CD14-positive monocyte (primary cell): ENCODE data around the gene MMP7. TPM values are rescaled to one million over a fixed set of nuclear protein-coding genes. Genes with fewer than 3 reads are reported as not detected.
A peak's percentile ranks its signal among the peaks of the same experiment; 100 is the strongest.

Experiments
- DNase-seq, 3 donors: peaks; one replicate each; pipeline ENCODE4 v3.0.0-alpha.2; 2011 to 2022
- H2AFZ ChIP-seq: 2 replicates; pipeline ENCODE4 v1.6.0; 2012; ENCODE audit warnings: mild to moderate bottlenecking, low read depth, low read length, inconsistent platforms; ENCODE audit not compliant: insufficient read depth, poor library complexity, severe bottlenecking
- H3K27ac ChIP-seq, 2 donors: 1 replicate in 1 of 2; 2 replicates in 1 of 2; pipeline ENCODE4 v1.5.1; 2012 to 2013; ENCODE audit warnings: low read length in 2 of 2, control low read depth in 1 of 2, inconsistent platforms in 1 of 2, low read depth in 1 of 2, mild to moderate bottlenecking in 1 of 2
- H3K27me3 ChIP-seq, 2 donors: one replicate each; pipeline versions ENCODE4 v1.6.0 to v1.6.1; 2011 to 2013; ENCODE audit warnings: low read length in 2 of 2; ENCODE audit not compliant: control insufficient read depth in 2 of 2, insufficient read depth in 2 of 2
- H3K36me3 ChIP-seq, 2 donors: replicated peaks in 1 of 2; 1 replicate in 1 of 2; 2 replicates in 1 of 2; pipeline versions ENCODE4 v1.5.1 to v1.6.1; 2012 to 2013; ENCODE audit warnings: low read length in 2 of 2, control low read depth in 1 of 2, inconsistent platforms in 1 of 2, mild to moderate bottlenecking in 1 of 2; ENCODE audit not compliant: insufficient read depth in 2 of 2, control insufficient read depth in 1 of 2
- H3K4me1 ChIP-seq, 2 donors: 1 replicate in 1 of 2; 2 replicates in 1 of 2; pipeline versions ENCODE4 v1.5.1 to v1.6.1; 2012 to 2013; ENCODE audit warnings: low read length in 2 of 2, control low read depth in 1 of 2, inconsistent platforms in 1 of 2, mild to moderate bottlenecking in 1 of 2, moderate library complexity in 1 of 2; ENCODE audit not compliant: insufficient read depth in 2 of 2, control insufficient read depth in 1 of 2
- H3K4me2 ChIP-seq: replicated peaks from 2 replicates; pipeline ENCODE3; 2012; ENCODE audit warnings: low read length, moderate library complexity, mild to moderate bottlenecking; ENCODE audit not compliant: poor library complexity, severe bottlenecking; ENCODE audit errors: extremely low read depth
- H3K4me3 ChIP-seq, 3 experiments: fragments of 200-600 bp in 1 of 3; sonication (generic) in 1 of 3; replicated peaks in 1 of 3; 1 replicate in 2 of 3; 2 replicates in 1 of 3; pipeline ENCODE4 v1.5.1; 2011 to 2013; ENCODE audit warnings: low read length in 3 of 3, mild to moderate bottlenecking in 3 of 3, control low read depth in 2 of 3, low read depth in 2 of 3, inconsistent platforms in 1 of 3, moderate library complexity in 1 of 3
- H3K79me2 ChIP-seq: 2 replicates; pipeline ENCODE4 v1.6.0; 2012; ENCODE audit warnings: mild to moderate bottlenecking, control low read depth, inconsistent platforms, low read length, moderate library complexity; ENCODE audit not compliant: insufficient read depth
- H3K9ac ChIP-seq: 2 replicates; pipeline ENCODE4 v1.6.0; 2017; ENCODE audit warnings: low read length, mild to moderate bottlenecking; ENCODE audit not compliant: insufficient read depth, poor library complexity, severe bottlenecking
- H3K9me3 ChIP-seq, 2 donors: replicated peaks in 1 of 2; 1 replicate in 1 of 2; 2 replicates in 1 of 2; pipeline versions ENCODE4 v1.5.1 to v1.6.1; 2012 to 2013; ENCODE audit warnings: low read length in 2 of 2, control low read depth in 1 of 2; ENCODE audit not compliant: control insufficient read depth in 1 of 2, insufficient read depth in 1 of 2
- H4K20me1 ChIP-seq: 2 replicates; pipeline ENCODE4 v1.6.0; 2012; ENCODE audit warnings: mild to moderate bottlenecking, low read length, control low read depth, moderate library complexity; ENCODE audit not compliant: insufficient read depth
- H3K27ac Mint-ChIP-seq, 7 donors: one replicate each; pipeline ENCODE4 v1.8.0; 2020; ENCODE audit warnings: mild to moderate bottlenecking in 7 of 7, mixed read lengths in 7 of 7, moderate library complexity in 6 of 7, inconsistent platforms in 2 of 7
- H3K27me3 Mint-ChIP-seq, 3 donors: one replicate each; pipeline ENCODE4 v1.8.0; 2021 to 2022; ENCODE audit warnings: low read depth in 3 of 3, mild to moderate bottlenecking in 3 of 3, mixed read lengths in 3 of 3, moderate library complexity in 3 of 3, inconsistent platforms in 1 of 3
- H3K36me3 Mint-ChIP-seq, 2 donors: one replicate each; pipeline ENCODE4 v1.8.0; 2020; ENCODE audit warnings: mixed read lengths in 2 of 2, inconsistent platforms in 1 of 2, mild to moderate bottlenecking in 1 of 2
- H3K4me1 Mint-ChIP-seq: one replicate; pipeline ENCODE4 v1.8.0; 2020; ENCODE audit warnings: mild to moderate bottlenecking, mixed read lengths
- H3K4me3 Mint-ChIP-seq, 2 donors: one replicate each; pipeline ENCODE4 v1.8.0; 2020; ENCODE audit warnings: mild to moderate bottlenecking in 2 of 2, mixed read lengths in 2 of 2, moderate library complexity in 1 of 2
- H3K9me3 Mint-ChIP-seq, 7 donors: one replicate each; pipeline ENCODE4 v1.8.0; 2020 to 2022; ENCODE audit warnings: mixed read lengths in 7 of 7, mild to moderate bottlenecking in 6 of 7, moderate library complexity in 6 of 7, inconsistent platforms in 2 of 7
- CTCF ChIP-seq: fragments of 200-600 bp; IDR thresholded peaks from one replicate; pipeline ENCODE4 v1.8.0; 2022; ENCODE audit warnings: antibody characterized with exemption, mild to moderate bottlenecking
- WGBS: methylation state at CpG from one replicate; pipeline ENCODE4 v1.1.5; 2013; ENCODE audit warnings: missing lambda C conversion rate; ENCODE audit not compliant: insufficient coverage; 5-methylcytosine and 5-hydroxymethylcytosine counted together
- intact Hi-C, 2 donors: fragments of 100-400 bp; cut with micrococcal nuclease; formaldehyde crosslinking; loops; one replicate each; pipeline versions ENCODE4 v1.15.0 to v1.15.1; 2023
- polyA plus RNA-seq, 3 donors: library from polyadenylated mRNA; depleted of rRNA in 1 of 3; unstranded in 2 of 3; stranded (reverse) in 1 of 3; fragments of 300-500 nt in 2 of 3; fragments of >200 nt in 1 of 3; fragmentation: Illumina TruSeq in 2 of 3; gene quantifications; 1 replicate in 2 of 3; 2 replicates in 1 of 3; pipeline ENCODE4 v1.2.3, GENCODE V29; 2012 to 2021

Gene MMP7
- polyA plus RNA-seq, 3 donors, result not detected

GRCh38 chr11:102577182-102577581 is 46.6 kb upstream of the MMP7 start:
- peak; percentile 66 to 83 (median 79) for DNase-seq
- H2AFZ ChIP-seq, result no peak overlapping the region

GRCh38 chr11:102576350-102576749 is 45.8 kb upstream of the MMP7 start:
- no peaks in the 10 kb centered on the region for H3K36me3 ChIP-seq
- intact Hi-C loops, result no loop called here
- Mint-ChIP-seq H3K27ac (no peak overlapping the region), H3K9me3 (peaks cover 0 to 4% (median 0%) of the 10 kb centered on the region in 7 donors), H3K4me1 (peaks cover 38% of the 10 kb centered on the region), H3K36me3 (peaks cover 0 to 2% of the 10 kb centered on the region in 2 donors), H3K4me3 (no peak overlapping the region), H3K27me3 (peaks cover 0 to 2% (median 0%) of the 10 kb centered on the region in 3 donors)
- H2AFZ ChIP-seq, result no peak overlapping the region
- TF ChIP-seq CTCF, result no peak
- no peaks in the 10 kb centered on the region for H3K27me3 ChIP-seq
- DNase-seq, result no peak
- no peaks in the 10 kb centered on the region for H3K79me2 ChIP-seq
- no peaks in the 10 kb centered on the region for H3K9me3 ChIP-seq
- H3K9ac ChIP-seq, result no peak overlapping the region
- no CpG with 5 or more reads among the region's 3 CpGs for whole genome bisulfite sequencing
- no peak overlapping the region for H3K4me3 ChIP-seq
- H3K4me2 ChIP-seq, result no peak overlapping the region
- no peaks in the 10 kb centered on the region for H4K20me1 ChIP-seq
- H3K27ac ChIP-seq, result no peak overlapping the region
- H3K4me1 ChIP-seq, result peaks cover 26 to 44% of the 10 kb centered on the region in 2 donors

More at GRCh38 chr11:102577182-102577581, 46.6 kb upstream of the MMP7 start:
- peak overlapping the region; percentile 4 for H3K4me2 ChIP-seq
- peak overlapping the region in 1 of 3 experiments; percentile 24 for H3K4me3 ChIP-seq
- intact Hi-C loops, result no loop called here
- Mint-ChIP-seq H3K27me3 (peaks cover 0 to 2% (median 0%) of the 10 kb centered on the region in 3 donors), H3K9me3 (peaks cover 0 to 2% (median 0%) of the 10 kb centered on the region in 7 donors), H3K4me1 (peaks cover 38% of the 10 kb centered on the region), H3K36me3 (peaks cover 0 to 2% of the 10 kb centered on the region in 2 donors), H3K4me3 (no peak overlapping the region), H3K27ac (peak overlapping the region; percentile 60 to 85 (median 74))
- H4K20me1 ChIP-seq, result no peaks in the 10 kb centered on the region
- H3K9ac ChIP-seq, result no peak overlapping the region
- no peaks in the 10 kb centered on the region for H3K79me2 ChIP-seq
- TF ChIP-seq CTCF, result no peak
- H3K9me3 ChIP-seq, result no peaks in the 10 kb centered on the region
- no peaks in the 10 kb centered on the region for H3K36me3 ChIP-seq
- peak overlapping the region in 1 of 2 donors; percentile 24 for H3K27ac ChIP-seq
- H3K4me1 ChIP-seq, result peaks cover 26 to 44% of the 10 kb centered on the region in 2 donors
- no peaks in the 10 kb centered on the region for H3K27me3 ChIP-seq
